Activated CD4-positive, alpha-beta T cell treated with anti-CD3 and anti-CD28 coated beads, Interleukin-2, amount 50 U/mL, for 16 hours (primary cell): ENCODE measurements around the gene MRPL11.
"Not testable (repeated sequence)": the region's sequence is repeated elsewhere in the genome, so short reads cannot be mapped to it uniquely, and the experiment has no call there.

Experiments
- DNase-seq: peaks from one replicate; pipeline ENCODE4 v3.0.0-alpha.2; 2020

Gene MRPL11

DNA sequence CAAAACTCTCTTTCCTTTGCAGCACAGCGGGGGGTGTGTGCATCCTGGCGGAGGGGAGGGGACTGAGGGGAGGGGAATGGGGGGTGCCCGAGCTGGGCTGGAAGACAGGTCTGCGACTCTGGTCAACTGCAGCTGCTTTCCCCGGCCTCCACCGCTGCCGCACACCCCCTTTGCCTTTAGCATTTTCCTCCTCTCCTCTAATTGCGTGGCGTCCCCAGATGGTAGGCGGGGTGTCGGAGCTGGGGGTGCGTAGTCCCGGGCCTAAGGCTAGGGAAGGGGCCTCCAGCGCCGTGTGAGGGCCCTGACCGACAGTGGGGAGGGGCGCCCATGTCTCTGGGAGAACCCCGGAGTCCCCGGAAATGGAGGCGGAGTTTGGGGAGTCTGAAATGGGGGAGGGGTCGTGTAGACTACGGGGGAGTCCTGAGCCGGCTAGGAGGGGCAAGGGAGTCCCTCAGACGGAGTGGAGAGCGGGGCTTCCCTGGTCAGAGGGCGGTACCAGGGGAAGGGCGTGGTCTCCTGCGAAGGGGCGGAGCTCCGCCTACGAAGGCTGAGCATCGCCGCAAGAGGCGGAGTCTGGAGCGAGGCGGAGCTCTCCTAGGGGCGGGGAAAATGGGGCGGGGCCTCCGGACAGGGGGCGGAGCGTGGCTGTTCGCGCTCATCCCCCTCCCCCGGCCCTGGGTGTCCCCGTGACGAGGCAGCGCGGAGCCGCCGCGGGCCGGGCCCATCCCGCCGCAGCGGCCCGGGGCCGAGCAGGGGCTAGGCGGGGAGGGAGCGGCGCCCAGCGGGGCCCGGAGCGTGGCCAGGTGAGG is 27.8 kb upstream of the MRPL11 start, which contains the start of gene PELI3:
Gene PELI3, plus strand, starts transcription at position 681 of the 809 bp plus-strand sequence. CDS start 1,224 bp downstream, outside the sequence.
- DNase-seq, result peak; percentile 94

DNA sequence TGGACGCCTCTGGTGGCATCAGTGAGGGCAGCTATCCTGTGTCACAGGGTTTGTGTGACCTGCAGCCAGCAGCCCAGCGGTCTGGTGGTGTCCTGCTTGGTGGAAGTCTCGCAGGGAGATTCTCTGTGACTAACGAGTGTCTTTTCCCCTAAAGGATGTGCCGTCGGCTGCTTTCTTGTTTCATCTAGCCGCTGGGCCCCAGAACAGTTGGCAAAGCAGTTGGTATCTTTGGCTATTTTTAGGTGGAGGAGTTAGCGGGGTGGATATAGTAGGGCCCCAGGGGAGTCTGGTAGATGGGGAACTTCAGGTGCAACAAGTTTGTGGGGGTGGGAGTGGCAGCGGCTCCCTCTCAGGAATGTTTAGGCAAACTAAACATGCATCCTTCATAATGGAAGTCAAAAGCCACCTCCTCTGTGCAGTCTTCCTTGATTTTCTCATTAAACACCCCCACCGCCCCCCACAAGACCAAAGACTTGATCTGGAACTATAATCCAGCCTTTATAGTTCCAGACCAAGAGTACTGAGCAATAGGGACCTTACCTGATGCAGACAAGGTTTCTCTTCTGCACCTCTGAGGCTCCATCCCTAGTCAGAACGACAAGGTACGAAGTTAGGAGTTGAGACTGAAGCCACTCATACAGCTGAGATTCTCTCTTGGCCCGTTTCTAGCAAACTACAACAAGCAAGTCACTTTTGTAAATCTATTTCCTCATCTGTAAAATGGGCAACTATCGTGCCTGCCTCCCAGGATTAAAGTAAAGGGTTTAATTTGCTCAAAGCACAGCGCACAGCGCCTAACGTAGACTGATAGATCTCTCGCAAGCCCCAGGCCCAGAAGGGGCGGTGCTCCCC is 27.0 kb upstream of the MRPL11 start:
- no peak for DNase-seq

DNA sequence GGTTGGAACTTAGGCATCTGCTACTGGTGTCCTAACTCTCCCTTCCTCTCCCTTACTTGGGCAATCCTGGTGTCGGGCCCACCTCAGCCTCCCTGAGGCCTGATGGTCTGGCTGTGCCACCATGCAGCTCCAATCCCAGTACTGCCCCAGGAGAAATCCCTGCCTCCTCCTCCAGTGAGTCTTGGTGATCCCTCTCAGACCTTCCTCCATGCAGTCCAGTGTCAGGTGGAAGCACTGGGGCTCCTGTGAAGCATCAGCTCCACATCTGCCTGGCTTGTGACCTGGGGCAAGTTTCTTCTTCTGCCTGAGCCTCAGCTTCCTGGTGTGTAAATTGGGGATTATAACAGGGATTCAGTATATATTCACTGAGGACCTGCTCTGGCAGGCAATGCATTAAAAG is 26.3 kb upstream of the MRPL11 start:
- no peak for DNase-seq

DNA sequence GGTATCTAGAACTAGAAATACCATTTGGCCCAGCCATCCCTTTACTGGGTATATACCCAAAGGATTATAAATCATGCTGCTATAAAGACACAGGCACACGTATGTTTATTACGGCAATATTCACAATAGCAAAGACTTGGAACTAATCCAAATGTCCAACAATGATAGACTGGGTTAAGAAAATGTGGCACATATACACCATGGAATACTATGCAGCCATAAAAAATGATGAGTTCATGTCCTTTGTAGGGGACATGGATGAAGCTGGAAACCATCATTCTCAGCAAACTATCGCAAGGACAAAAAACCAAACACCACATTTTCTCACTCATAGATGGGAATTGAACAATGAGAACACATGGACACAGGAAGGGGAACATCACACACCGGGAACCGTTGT is 25.5 kb upstream of the MRPL11 start:
- DNase-seq, result not testable (repeated sequence)

DNA sequence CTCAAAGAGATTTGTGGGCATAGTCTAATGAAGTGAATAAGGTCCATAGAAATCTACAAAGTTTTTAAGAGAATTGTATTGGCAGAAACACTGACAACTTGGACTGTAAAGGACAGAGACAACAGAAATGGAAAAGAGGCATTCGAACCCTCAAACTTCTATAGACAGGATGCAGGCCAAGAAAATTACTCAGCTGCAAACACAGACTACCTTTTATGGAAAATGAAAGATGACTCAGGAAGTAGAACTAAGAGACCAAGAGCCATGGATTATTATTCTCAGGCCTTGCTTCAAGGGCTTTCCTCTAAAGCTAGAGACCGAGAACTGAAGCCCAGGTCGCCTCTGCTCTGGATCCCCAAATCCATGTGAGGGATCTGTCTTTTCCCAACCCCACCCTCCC is 24.3 kb upstream of the MRPL11 start:
- DNase-seq, result no peak

DNA sequence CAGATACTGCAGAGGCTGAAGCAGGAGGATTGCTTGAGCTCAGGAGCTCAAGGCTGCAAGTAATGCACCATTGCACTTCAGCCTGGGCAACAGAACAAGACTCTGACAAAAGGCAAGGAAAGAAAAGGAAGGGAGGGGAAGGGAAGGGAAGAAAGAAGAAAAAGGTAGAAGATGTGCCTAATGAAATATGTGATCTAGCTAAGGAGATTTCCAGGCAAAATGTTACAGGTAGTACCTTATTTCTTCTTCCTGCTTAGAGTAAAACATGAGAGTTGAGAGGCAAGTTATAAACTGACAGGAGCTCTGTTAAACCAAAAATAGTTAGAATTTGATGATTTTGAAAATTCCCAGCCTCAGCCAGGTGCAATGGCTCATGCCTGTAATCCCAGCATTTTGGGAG is 23.4 kb upstream of the MRPL11 start:
- DNase-seq, result no peak

DNA sequence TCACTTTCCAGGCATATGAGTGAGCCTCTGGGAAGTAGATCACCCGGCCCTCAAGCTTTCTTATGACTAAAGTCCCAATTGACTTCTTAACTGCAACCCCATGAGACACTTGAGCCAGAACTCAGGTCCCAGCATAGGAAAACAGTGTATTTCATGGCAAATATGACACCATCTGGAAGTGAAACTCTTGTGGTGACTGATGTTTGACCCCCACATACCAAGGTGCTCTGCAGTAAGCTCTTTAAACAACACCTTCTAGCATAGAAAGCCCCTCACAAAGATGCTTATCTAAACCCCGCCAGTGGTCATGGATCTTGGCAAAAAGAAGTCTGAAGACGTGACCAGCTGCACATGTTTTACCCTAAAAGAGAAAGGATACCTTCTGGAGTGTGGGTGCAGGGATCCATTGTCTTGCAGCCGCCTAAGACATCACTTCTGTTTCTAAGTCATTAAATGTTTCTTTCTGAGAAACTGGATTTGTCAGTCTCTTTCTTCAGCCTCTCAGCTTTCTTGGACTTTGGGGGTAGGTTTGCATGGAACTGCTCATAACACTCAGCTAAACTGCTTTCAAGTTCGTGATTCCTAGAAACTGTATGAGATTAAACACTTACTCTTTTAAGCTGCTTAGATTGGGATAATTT is 20.6 kb upstream of the MRPL11 start:
- no peak for DNase-seq

DNA sequence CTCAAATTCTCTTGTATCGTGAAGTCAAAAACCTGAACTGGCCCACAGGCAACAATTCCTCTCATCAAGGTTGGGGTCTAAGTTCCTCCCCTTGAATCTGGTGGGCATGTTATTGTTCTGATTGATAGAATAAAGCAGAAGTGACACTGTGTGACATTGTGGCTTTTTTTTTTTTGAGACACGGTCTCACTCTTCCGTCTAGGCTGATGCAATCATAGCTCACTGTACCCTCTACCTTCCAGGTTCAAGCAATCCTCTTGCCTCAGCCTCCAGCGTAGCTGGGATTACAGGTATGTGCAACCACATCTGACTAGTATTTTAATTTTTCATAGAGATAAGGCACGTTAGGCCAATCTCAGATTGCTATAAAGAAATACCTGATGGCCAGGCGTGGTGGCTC is 19.2 kb upstream of the MRPL11 start:
- DNase-seq, result no peak

DNA sequence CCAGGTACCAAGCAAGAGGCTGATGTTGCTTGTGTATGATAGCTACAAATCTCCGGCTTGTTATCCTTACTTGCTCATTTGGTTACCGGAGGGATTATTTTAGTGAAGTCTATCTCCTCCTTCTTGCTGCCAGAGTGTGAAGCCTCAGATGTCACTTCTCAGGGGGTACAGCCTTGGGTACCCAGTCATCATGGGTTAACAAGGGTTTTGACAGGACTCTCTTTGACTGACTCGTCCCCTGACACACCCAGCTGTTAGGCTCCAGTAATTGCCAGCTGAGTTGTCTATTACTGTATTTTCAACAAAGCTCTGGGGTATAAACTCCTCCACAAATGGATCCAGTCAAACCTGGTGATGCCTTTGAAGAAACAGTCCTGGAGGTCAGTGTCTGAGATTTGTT is 16.2 kb upstream of the MRPL11 start:
- DNase-seq, result no peak

DNA sequence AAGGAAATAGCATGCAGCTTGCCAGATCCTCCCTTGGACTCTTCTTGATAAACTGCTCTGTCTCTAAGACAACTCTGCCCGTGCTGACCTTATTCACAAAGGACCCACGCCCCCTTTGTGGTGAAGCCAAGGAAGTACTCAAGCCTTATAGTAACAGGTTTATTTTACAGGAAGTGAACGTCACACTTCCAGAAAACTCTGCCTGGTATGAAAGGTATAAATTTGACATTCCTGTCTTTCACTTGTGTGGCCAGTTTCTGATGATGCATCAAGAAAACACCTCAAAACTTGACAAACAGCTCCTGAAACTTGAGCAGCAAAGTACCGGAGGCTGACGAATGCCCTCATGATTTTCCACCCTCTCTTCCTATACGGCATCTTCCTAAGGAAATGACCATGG is 15.6 kb upstream of the MRPL11 start:
- no peak for DNase-seq

DNA sequence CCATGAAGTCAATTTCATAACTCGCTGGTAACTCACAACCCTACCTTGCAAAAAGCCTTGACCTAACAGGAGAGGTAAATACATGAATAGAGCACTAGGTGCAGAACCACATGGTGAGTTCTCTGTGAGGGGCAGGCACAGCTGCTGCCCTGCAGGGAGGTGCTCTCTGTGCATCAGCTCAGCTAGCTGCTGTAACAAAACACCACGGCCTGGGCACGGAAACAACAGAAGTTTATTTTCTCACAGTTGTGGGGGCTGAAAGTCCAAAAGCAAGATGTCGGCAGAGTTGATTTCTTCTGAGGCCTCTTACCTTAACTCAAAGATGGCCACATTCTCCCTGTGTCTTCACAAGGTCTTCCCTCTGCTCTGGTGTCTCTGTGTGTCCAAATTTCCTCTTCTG is 13.0 kb upstream of the MRPL11 start:
- DNase-seq, result no peak

DNA sequence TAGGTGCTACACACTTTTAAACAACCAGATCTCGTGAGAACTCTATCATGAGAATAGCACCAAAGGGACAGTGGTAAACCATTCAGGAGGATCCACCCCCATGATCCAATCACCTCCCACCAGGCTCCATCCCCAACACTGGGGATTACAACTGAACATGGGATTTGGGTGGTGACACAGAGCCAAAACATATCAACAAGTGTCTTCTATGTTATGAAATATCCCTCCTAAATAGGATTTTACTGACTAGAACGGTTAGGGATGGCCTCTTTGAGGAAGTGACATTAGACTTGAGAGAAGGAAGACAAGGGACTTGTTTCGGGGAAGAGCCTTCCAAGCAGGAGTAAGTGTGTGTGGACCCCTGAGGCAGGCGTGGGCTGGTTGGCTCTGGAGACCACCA is 11.9 kb upstream of the MRPL11 start:
- no peak for DNase-seq

DNA sequence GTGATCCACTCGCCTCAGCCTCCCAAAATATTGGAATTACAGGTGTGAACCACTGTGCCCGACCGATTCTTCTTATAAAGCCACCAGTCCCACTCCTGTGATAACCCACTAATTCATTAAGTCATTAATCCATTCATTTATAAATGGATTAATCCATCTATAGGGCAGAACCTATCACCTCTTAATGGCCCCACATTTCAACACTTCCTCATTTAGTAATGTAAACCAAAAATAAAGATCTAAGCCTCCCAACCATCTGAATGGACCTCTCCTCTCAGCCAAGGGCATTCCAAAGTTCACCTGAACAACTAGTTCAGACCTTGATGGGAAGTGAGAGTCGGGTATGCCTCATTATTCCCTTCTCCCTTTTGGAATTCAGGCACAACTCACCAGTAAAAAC is 9.9 kb upstream of the MRPL11 start:
- DNase-seq, result no peak

DNA sequence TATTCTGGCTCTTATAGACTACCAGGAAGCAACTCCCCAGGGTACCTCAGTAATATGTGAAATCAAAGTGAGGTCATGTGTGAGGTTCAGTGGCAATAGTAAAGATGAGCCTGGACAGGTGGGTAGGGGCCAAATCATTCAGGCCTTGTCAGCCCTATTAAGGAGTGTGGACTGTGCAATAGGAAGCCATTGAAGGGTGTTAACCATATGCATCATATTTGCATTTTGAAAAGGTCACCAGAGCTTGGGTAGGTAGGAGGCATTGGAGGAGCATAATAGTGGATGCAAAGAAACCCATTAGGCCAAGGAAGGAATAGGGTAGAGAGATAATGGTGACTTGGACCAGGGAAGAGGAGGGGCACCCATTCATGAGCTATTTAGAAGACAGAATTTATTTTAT is 8.4 kb upstream of the MRPL11 start:
- no peak for DNase-seq

DNA sequence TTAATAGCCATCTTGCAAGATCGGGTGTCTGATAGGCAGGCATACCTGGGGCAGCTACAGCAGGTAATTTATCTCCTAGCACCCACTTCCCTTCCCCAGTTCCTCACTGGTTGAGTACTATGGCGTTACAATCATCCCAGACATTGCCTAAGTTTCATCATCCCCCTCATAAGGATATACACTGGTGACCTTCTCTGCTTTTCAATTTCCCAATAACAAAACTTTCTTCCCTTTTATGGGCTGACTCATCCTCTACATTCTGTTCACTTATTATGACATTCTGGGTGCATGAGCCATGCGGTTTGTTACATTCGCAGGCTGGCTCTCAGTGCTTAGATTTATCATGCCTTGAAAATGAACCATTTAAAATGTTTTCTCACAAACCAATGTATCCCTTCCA is 5.0 kb upstream of the MRPL11 start:
- DNase-seq, result no peak

DNA sequence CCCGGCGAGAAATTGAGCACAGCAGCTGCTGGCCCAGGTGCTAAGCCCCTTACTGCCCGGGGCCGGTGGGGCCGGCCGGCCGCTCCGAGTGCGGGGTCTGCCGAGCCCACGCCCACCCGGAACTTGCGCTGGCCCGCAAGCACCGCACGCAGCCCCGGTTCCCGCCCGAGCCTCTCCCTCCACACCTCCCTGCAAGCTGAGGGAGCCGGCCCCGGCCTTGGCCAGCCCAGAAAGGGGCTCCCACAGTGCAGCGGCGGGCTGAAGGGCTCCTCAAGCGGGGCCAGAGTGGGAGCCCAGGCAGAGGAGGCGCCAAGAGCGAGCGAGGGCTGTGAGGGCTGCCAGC is 2.3 kb upstream of the MRPL11 start:
- not testable (repeated sequence) for DNase-seq

DNA sequence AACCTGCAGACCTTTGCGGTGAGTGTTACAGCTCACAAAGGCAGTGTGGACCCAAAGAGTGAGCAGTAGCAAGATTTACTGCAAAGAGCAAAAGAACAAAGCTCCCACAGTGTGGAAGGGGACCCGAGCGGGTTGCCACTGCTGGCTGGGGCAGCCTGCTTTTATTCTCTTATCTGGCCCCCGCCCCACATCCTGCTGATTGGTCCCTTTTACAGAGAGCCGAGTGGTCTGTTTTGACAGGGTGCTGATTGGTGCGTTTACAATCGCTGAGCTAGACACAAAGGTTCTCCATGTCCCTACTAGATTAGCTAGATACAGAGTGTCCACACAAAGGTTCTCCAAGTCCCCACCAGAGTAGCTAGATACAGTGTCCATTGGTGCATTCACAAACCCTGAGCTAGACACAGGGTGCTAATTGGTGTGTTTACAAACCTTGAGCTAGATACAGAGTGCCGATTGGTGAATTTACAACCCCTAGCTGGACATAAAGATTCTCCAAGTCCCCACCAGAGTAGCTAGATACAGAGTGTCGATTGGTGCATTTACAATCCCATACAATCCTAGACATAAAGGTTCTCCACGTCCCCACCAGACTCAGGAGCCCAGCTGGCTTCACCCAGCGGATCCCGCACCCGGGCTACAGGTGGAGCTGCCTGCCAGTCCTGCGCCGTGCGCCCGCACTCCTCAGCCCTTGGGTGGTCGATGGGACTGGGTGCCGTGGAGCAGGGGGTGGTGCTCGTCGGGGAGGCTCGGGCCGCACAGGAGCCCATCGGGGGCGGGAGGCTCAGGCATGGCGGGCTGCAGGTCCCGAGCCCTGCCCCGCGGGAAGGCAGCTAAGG is 1.7 kb upstream of the MRPL11 start:
- DNase-seq, result not testable (repeated sequence)

DNA sequence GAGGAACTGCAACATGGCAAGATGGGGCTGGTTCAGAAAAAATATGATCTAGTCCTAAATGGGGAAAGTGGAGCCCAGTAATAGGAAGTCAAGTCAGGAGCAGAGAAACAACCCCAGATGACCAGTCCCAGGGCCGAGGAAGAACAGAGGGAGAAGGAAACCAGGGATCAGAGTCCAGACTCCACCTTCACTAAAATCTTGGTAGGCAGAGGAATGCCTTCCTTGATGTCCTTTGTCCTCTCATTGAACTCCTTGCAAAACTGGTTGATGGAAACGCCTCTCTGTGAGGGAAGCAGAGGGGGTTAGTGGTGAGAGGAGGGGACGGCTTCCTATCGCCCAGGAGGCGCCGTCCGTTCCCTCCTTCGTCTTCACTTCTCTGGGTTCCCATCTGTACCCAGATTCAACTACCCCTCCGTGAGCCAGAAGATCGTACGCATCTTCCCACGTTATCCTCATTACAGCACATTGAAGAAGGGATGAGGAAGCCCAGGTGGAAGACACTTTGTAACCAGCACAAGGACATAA is 607 bp downstream of the MRPL11 start:
- no peak for DNase-seq

DNA sequence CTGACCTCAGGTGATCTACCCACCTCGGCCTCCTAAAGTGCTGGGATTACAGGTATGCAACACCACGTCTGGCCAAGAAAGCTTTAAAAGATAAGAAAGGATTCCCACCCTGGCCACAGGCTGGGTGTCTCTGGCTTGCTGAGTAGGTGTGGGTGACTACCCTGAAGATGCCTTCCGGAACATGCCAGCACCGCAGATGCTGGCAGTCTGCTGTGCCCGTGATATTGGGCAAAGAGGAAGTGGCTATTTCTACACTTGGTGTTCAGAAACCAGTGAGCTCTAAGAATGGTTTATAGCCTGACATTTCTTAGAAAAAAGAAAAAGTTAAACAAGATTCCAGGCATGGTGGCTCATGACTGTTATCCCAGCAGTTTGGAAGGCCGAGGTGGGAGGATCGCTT is 6.1 kb downstream of the MRPL11 start:
- no peak for DNase-seq

DNA sequence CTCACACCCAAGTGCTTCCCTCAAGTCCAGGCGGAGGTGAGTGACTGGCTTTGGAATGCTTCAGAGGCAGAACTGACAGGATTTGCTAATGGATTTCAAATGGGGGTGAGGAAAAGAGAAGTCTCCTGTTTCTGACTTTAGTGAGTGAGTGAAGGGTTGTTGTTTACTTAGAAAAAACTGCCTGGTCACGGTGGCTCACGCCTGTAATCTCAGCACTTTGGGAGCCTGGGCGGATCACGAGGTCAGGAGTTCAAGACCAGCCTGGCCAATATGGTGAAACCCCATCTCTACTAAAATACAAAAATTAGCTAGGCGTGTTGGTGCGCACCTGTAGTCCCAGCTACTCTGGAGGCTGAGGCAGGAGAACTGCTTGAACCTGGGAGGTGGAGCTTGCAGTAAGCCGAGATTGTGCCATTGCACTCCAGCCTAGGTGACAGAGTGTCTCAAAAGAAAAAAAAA is 6.7 kb downstream of the MRPL11 start:
- DNase-seq, result not testable (repeated sequence)

DNA sequence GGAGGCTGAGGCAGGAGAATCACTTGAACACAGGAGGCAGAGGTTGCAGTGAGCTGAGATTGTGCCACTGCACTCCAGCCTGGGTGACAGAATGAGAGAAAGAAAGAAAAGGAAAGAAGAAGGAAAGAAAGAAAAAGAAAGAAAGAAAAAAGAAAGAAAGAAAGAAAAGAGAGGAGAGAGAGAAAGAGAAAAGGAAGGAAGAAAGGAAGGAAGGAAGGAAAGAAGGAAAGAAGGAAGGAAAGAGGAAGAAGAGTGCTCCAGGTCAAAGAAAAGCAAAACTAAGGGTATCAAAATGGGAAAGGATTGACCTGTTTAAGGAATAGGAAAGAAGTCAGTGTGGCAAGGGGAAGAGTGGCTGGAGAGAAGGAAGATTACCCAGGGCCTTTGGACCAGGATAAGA is 7.4 kb downstream of the MRPL11 start:
- not testable (repeated sequence) for DNase-seq

DNA sequence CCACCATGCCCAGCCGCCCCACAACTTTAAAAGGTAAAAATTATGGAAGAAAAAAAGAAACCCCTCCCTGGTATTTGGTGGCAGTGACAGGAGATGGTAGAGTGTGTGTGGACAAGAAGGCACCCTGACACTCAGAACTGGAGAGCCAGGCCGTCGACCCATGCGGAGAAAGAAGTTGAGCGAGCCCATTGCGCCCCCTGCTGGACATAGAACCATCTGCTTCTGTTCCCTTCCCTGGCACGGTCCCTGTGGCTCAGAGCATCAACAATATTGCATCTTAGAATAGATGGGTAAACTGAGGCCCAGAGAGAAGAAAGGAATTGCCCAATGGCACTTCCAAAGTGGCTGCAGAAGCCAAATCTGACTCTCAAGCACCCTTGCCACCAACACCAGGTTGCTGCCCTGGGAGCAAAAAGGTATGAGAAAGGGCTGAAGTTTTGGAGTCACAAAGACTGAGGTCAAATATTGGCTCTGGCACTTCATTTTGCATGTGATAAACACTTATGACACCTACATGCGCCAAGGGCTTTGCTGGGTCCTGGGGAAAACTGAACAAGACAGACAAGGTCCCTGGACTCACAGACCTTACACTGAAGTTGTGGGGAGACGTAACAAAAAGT is 8.6 kb downstream of the MRPL11 start:
- DNase-seq, result peak; percentile 76
